Measurements from ENCODE around the gene TBC1D22A. TPM values are rescaled to one million over a fixed set of nuclear protein-coding genes. Genes with fewer than 3 reads are reported as not detected.

TBC1D22A gene
- total and polyA plus RNA-seq, 9 of the 15 experiments (the other 6 are each of a cell fraction or from before 2014, with no cell fraction given), result 0.20 to 11.5 (median 5.2) TPM

DNA sequence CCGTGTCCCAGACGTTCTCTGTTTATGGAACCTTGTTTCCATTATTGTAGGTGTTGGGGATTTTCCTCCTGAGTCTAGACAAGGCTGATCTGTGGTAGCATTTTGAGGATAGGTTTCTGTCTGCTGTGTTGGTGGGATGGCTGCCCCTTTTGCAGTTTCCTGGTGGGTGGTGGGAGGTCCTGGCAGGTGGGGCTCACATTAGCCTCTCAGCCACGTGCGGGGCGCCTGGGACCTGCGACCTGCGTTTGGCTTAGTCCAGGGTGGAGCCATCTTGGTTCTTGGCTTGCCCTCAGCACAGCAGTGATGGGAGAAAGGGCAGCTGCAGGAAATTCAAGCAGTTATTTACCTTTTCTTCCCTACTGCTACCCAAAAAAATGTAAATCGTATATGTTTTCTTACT, 143.4 kb downstream of the TBC1D22A start:
- ATAC-seq (no peak), FAIRE-seq (no peak), DNase-seq (ENCODE audit: extremely low read depth in 1 of 4, low spot score in 3 of 4) (no peak)
- Histone ChIP-seq H4K20me1 (replicated peaks; ENCODE audit: control insufficient read depth, insufficient read depth, low read length) (0 out of 2 replicates have a peak, but pooled peaks cover 3% of the 10 kb centered on the region), H3K4me1 (replicated peaks in 1 of 2; ENCODE audit: control insufficient read depth in 2 of 2, insufficient read depth in 2 of 2, low read length in 2 of 2) (peaks cover 0 to 4% of the 10 kb centered on the region in 2 experiments; a peak in 2 of 5 replicates), H3K4me3 (no peak overlapping the region), H3K27ac (ENCODE audit: extremely low read depth, low read depth, low read length) (no peak overlapping the region), H3K79me2 (ENCODE audit: control insufficient read depth, insufficient read depth, low read length) (no peaks in the 10 kb centered on the region), H3K9me1 (ENCODE audit: control insufficient read depth, insufficient read depth, low read length) (no peaks in the 10 kb centered on the region), H3K27me3 (ENCODE audit: control insufficient read depth in 2 of 2, insufficient read depth in 2 of 2, low read length in 2 of 2) (no peaks in the 10 kb centered on the region), H3K9ac (ENCODE audit: insufficient read depth in 1 of 2, low read depth in 2 of 2, low read length in 2 of 2) (no peak overlapping the region), H2AFZ (ENCODE audit: low read depth, low read length) (no peak overlapping the region), H3K4me2 (ENCODE audit: insufficient read depth, low read length) (no peak overlapping the region), H3K36me3 (ENCODE audit: control insufficient read depth, insufficient read depth, low read length) (0 out of 3 replicates have a peak, but pooled peaks cover 4% of the 10 kb centered on the region), H3K9me3 (replicated peaks; ENCODE audit: control insufficient read depth, insufficient read depth, low read depth, low read length) (no peaks in the 10 kb centered on the region)
- intact Hi-C loops (cut with micrococcal nuclease) (no loop called here), in situ Hi-C loops (cut with MboI) (no loop called here)
- no peak for TF ChIP-seq ZNF133 (CRISPR knock-in tag; IDR thresholded peaks at IDR 0.05)
- no peak for TF ChIP-seq TSHZ1 (CRISPR knock-in tag; IDR thresholded peaks at IDR 0.05)
- TF ChIP-seq BMI1 (IDR thresholded peaks at IDR 0.05; ENCODE audit: low read length), result no peak
- TF ChIP-seq KAT7 (CRISPR knock-in tag; IDR thresholded peaks at IDR 0.05; ENCODE audit: borderline replicate concordance), result no peak
- TF ChIP-seq ZNF3 (CRISPR knock-in tag; IDR thresholded peaks at IDR 0.05), result no peak
- TF ChIP-seq HMGN3 (IDR thresholded peaks at IDR 0.05; ENCODE audit: borderline replicate concordance, extremely low read depth, insufficient read length, low read depth, low read length), result no peak
- TF ChIP-seq MEF2D (tag; conservative IDR thresholded peaks at IDR 0.05; ENCODE audit: low read depth), result no peak
- no peak for TF ChIP-seq DPF2 (IDR thresholded peaks at IDR 0.05)
- no peak for TF ChIP-seq ZNF583 (CRISPR knock-in tag; IDR thresholded peaks at IDR 0.05)
- TF ChIP-seq SP2 (IDR thresholded peaks at IDR 0.05; ENCODE audit: extremely low read depth, low read depth, low read length, poor library complexity, severe bottlenecking), result no peak
- no peak for TF ChIP-seq PRDM10 (IDR thresholded peaks at IDR 0.05; ENCODE audit: partially characterized antibody)
- TF ChIP-seq SIN3A (IDR thresholded peaks at IDR 0.05; ENCODE audit: borderline replicate concordance in 2 of 2, control insufficient read depth in 1 of 2, low read depth in 2 of 2, low read length in 2 of 2), result no peak
- TF ChIP-seq, protein P1, sequence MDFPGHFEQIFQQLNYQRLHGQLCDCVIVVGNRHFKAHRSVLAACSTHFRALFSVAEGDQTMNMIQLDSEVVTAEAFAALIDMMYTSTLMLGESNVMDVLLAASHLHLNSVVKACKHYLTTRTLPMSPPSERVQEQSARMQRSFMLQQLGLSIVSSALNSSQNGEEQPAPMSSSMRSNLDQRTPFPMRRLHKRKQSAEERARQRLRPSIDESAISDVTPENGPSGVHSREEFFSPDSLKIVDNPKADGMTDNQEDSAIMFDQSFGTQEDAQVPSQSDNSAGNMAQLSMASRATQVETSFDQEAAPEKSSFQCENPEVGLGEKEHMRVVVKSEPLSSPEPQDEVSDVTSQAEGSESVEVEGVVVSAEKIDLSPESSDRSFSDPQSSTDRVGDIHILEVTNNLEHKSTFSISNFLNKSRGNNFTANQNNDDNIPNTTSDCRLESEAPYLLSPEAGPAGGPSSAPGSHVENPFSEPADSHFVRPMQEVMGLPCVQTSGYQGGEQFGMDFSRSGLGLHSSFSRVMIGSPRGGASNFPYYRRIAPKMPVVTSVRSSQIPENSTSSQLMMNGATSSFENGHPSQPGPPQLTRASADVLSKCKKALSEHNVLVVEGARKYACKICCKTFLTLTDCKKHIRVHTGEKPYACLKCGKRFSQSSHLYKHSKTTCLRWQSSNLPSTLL (IDR thresholded peaks at IDR 0.05), result no peak
- WGBS (ENCODE audit: insufficient coverage, low coverage, missing lambda C conversion rate), result 68% methylated on average over 6 of the region's 8 CpGs
- ChIA-PET POLR2A (interaction anchor here (1.5 kb wide), 1 partner anchor 29 kb away, joined by 4 read pairs; no protein-coding TSS in a partner anchor), CTCF (ENCODE audit: low intra/inter-chr PET ratio) (no interaction called here)
- BruUV-seq (replicated peaks), result no TSS peak

All from K562 (cell line).